Stimulated activated CD8-positive, alpha-beta memory T cell treated with anti-CD3 and anti-CD28 coated beads, Interleukin-12 subunit alpha, Interleukin-12 subunit beta, amount 100 ng/mL, for 24 hours (primary cell): Measurements from ENCODE around the gene REEP3.

ENCODE experiments used
- DNase-seq: peaks from one replicate; pipeline ENCODE4 v3.0.0-alpha.2; 2020; ENCODE audit errors: extremely low read depth

Gene REEP3

DNA sequence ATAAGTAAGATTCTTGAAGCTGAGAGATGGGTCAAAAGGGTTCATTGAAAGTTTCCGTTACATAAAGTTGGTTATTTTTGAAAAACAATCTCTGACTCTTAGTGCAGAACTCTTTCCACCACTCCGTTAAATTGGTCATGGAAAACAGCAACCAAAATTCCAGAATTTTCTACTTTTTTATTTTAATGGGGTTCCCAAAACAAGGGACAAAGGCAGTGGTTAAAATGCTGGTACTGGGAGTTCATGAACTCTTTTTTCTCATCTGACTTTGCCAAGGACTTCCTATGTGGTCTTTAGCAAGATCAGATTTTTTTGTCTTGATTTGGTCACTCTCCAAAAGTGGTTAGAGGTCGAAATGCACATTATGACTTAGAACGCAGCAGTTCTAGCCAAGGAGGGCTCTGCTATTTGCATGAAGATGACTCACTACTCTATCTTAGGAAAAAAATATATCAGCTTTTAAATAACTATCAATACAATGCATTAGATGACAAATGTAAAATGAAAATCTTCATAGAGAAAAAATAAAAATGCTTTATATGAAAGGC, 145.7 kb downstream of the REEP3 start:
- DNase-seq = no peak

DNA sequence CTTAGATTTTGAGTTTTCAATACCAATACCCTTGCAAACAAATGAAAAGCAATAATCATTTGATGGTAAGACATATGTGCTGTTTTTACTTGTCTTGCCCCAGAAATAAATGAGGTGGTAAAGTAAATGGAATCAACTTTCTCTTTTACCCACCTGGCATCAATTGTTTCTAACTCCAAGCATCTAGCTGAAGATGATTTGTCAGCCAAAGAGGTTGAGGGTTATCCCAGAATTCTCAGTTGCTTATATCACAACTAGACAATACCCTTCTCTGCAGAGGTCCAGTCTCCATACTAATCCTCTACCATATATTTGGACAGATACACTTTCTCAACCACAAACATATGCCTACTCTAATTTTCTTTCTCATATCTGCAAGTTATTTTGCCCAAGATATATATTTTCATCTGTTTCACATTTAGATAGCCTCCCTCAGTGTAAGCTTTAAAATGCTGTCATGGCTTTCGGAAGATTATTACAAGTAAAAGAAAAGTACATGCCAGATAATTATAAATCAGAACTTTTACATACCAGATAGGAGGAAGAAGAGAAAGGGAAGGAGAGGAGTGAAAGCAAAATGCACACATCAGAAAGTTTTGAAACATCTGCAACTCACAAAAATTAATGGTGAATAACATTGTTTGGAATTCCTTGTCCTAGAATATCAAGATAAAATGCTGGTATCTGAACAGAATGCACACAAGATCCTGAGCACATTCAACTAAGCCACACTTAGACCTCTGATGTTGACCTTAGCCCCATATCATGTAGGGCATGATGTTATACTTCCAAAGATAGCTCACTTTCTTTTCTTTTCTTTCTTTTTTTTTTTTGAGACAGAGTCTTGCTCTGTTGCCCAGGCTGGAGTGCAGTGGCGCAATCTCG, 146.6 kb downstream of the REEP3 start:
- DNase-seq = no peak

DNA sequence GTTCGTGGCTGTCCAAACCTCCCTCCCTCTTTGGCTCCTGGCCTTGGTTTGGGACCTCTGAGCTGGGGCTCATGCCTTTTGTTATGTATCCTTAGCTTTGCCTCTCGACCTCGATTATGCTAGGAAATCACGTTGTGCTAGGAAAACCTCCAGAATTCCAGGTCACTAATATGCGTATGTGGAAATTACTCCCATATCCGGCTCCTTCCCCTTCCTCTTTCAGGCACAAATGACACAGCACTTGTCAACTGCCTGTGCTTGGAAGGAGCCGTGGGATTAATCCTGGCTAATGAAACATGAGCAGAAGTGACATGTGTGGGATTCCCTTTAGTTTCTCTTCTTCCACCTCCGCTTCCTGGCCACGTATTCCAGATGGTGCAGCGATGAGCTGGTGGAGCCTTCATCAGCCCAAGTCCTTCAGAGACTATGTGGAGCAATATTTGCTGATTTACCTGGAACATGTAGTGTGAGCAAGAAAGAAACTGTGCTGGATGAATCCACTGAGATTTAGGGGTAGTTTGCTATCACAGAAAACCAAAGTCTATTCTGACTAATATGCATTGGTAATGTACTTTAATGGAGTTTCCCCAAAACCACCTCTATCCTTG, 149.2 kb downstream of the REEP3 start:
- no peak for DNase-seq

DNA sequence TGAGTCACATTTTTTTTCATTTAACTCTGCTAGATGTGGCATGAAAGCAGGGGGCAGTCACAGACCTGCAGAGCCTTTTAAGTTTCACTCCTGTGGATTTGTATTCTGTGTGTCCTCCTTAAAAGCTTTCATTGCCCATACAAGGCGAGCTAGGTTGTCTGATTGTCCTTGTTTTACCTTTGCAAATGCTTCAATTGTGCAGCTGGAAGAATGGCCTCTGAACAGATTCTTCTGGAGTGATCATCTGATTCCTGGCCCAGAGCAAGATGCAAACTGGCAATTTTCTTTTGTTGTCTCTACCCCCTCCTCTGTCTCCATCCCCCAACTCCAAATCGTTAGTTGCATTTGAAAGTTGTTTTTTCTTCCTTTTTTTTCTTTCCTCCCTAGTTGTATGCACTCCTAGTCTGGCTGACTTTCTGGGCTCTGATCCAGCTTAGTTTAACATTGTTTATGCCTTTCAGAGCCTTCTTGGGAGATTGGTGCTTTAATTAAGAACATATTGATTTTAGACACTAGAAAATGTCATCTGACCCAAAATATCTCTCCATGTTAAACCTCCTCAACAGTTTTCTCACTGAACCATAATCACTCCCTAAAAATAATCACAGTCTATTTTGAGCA, 150.2 kb downstream of the REEP3 start:
- no peak for DNase-seq

DNA sequence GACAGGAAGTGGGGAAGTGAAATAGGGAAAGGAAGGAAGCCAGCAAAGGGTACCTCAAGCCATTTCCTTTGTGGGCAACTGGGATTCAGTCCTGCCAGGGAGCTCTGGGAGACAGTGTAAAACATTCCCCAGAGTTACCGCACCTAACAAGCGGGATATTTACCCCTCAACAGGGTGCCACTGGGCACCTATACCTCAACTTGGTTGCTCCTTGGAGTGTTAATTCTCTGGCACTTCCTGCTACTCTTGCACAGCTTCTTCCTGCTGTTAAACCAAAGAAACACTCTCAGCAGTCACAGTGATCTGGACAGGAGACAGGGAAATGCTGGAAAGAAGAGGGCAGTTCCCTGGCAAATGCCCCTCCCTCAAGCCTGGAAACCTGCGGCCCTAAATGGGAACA, 151.3 kb downstream of the REEP3 start:
- DNase-seq = no peak

DNA sequence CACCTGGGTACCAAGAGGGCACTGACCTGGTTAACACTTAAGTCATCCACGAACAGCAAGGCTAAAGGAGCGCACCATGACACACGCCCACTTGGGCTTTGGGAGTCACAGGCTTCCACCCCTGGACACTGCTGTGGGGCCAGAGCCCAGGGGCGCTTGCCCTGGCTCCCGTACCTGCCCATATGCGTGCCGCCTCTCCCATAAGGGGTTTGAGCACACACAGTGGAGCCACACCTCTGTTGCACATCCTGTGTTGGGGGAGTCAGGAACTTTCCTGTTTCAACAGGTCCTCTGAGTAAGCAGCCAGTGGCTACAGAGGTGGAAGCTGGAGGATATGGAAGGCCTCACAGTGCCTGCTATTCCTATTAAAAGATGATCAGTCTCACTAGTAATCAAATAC, 152.0 kb downstream of the REEP3 start:
- DNase-seq = no peak

DNA sequence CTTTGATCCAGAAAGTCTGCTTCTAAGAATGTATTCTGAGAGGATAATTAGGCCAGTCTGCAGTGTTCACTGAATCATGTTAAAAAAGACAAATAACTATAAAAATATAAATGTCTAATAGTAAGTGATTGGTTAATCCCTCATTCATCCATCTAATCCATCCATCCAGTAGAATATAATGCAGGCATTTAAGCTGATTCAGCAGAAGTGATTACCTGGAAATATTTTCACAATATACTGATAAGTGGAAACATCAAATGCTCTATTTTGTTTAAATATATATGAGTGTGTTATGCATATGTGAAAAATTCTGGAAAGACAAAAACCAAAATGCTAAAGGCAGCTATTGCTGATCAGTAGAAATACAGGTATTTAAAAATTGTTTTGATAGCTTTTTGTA, 152.6 kb downstream of the REEP3 start:
- no peak for DNase-seq
